GM18511 (cell line): ENCODE results near the gene VAPB.

ENCODE experiments used
- ATAC-seq: cut with Tn5 transposase; IDR thresholded peaks from one replicate; pipeline ENCODE4 v1.9.1; 2021; ENCODE audit warnings: mild to moderate bottlenecking, moderate library complexity; ENCODE audit not compliant: unreplicated experiment

The VAPB gene

GRCh38 chr20:58458342-58459057, 69.5 kb downstream of the VAPB start:
- ATAC-seq, result peak; percentile 98

- ATAC-seq, result peak; percentile 39
Observed at GRCh38 chr20:58459058-58459750, 70.2 kb downstream of the VAPB start.

GRCh38 chr20:58461104-58461503, 72.1 kb downstream of the VAPB start:
- no peak for ATAC-seq

GRCh38 chr20:58461899-58462298, 72.9 kb downstream of the VAPB start:
- no peak for ATAC-seq

- no peak for ATAC-seq
Observed at GRCh38 chr20:58463256-58463655, 74.2 kb downstream of the VAPB start.

- ATAC-seq, result no peak
Observed at GRCh38 chr20:58464838-58465237, 75.8 kb downstream of the VAPB start.

GRCh38 chr20:58466095-58466708, 77.2 kb downstream of the VAPB start:
- no peak for ATAC-seq

GRCh38 chr20:58466729-58467571, 77.9 kb downstream of the VAPB start:
- no peak for ATAC-seq

- no peak for ATAC-seq
Observed at GRCh38 chr20:58467572-58468527, 78.8 kb downstream of the VAPB start.

GRCh38 chr20:58469616-58470015, 80.6 kb downstream of the VAPB start:
- ATAC-seq, result no peak

- ATAC-seq, result no peak
Observed at GRCh38 chr20:58470336-58471192, 81.5 kb downstream of the VAPB start.

- no peak for ATAC-seq
Observed at GRCh38 chr20:58471193-58472164, 82.5 kb downstream of the VAPB start.

- ATAC-seq, result no peak
Observed at GRCh38 chr20:58472273-58473018, 83.4 kb downstream of the VAPB start.

GRCh38 chr20:58473453-58474425, 84.7 kb downstream of the VAPB start:
- ATAC-seq, result no peak

GRCh38 chr20:58475466-58475865, 86.4 kb downstream of the VAPB start:
- no peak for ATAC-seq

- no peak for ATAC-seq
Observed at GRCh38 chr20:58478141-58478805, 89.2 kb downstream of the VAPB start.
